Mammary epithelial cell (primary cell): ENCODE measurements around the gene BRMS1.

Experiments
- CTCF ChIP-seq, 2 donors: IDR thresholded peaks in 1 of 2; conservative IDR thresholded peaks in 1 of 2; 2 replicates each; pipeline ENCODE4 v1.5.1; 2011 to 2012; ENCODE audit warnings: inconsistent platforms in 2 of 2, low read length in 2 of 2, mild to moderate bottlenecking in 2 of 2, control low read depth in 1 of 2, low read depth in 1 of 2; ENCODE audit not compliant: insufficient read depth in 1 of 2; ENCODE audit errors: extremely low read depth in 1 of 2
- EZH2 ChIP-seq: IDR thresholded peaks from 2 replicates; pipeline ENCODE4 v1.6.1; 2012; ENCODE audit warnings: low read length, inconsistent platforms, borderline replicate concordance

GRCh38 chr11:66344550-66345315, at the start of gene BRMS1:
- TF ChIP-seq EZH2 (no peak), CTCF (conservative IDR thresholded peaks at IDR 0.05 in 1 of 2, IDR thresholded peaks at IDR 0.05 in 1 of 2; ENCODE audit: extremely low read depth in 1 of 2, insufficient read depth in 1 of 2, low read depth in 1 of 2, low read length in 2 of 2) (peak in 1 of 2 donors; percentile 35)
